Lung (tissue), 12 donors: ENCODE measurements around the gene TGFBRAP1. TPM values are rescaled to one million over a fixed set of nuclear protein-coding genes. Genes with fewer than 3 reads are reported as not detected.

Experiments used
- ATAC-seq: fragments of 200-7000 bp; cut with Tn5 transposase; one replicate; pipeline ENCODE4 v1.9.1; 2020; ENCODE audit warnings: moderate number of reproducible peaks; ENCODE audit not compliant: insufficient read depth, low FRiP score
- DNase-seq, 3 donors: peaks; one replicate each; pipeline ENCODE4 v3.0.0-alpha.2; 2013 to 2017
- H3K27ac ChIP-seq, 2 donors: one replicate each; pipeline ENCODE4 v1.5.1; 2013; ENCODE audit warnings: mild to moderate bottlenecking in 2 of 2, moderate library complexity in 2 of 2, control low read depth in 1 of 2, inconsistent platforms in 1 of 2, low read depth in 1 of 2, low read length in 1 of 2
- H3K27me3 ChIP-seq, 3 donors: one replicate each; pipeline ENCODE4 v1.5.1; 2013; ENCODE audit warnings: low read length in 2 of 3; ENCODE audit not compliant: control insufficient read depth in 3 of 3, insufficient read depth in 3 of 3
- H3K36me3 ChIP-seq, 4 donors: one replicate each; pipeline ENCODE4 v1.5.1; 2013; ENCODE audit warnings: low read length in 4 of 4, mild to moderate bottlenecking in 1 of 4, moderate library complexity in 1 of 4; ENCODE audit not compliant: control insufficient read depth in 4 of 4, insufficient read depth in 4 of 4
- H3K4me1 ChIP-seq, 5 donors: one replicate each; pipeline ENCODE4 v1.5.1; 2013; ENCODE audit warnings: low read length in 5 of 5, mild to moderate bottlenecking in 2 of 5, moderate library complexity in 1 of 5; ENCODE audit not compliant: control insufficient read depth in 5 of 5, insufficient read depth in 5 of 5
- H3K4me3 ChIP-seq: one replicate; pipeline ENCODE4 v1.5.1; 2013; ENCODE audit warnings: mild to moderate bottlenecking, control low read depth, moderate library complexity
- H3K9ac ChIP-seq, 2 donors: one replicate each; pipeline ENCODE4 v1.5.1; 2013; ENCODE audit warnings: low read length in 2 of 2, control low read depth in 1 of 2; ENCODE audit not compliant: insufficient read depth in 1 of 2
- H3K9me3 ChIP-seq, 4 donors: one replicate each; pipeline ENCODE4 v1.5.1; 2013; ENCODE audit warnings: low read length in 3 of 4, mild to moderate bottlenecking in 1 of 4, moderate library complexity in 1 of 4; ENCODE audit not compliant: control insufficient read depth in 4 of 4, insufficient read depth in 3 of 4
- WGBS, 2 donors: extraction: QIAGEN DNeasy Blood & Tissue Kit; methylation state at CpG; one replicate each; pipeline ENCODE4 v1.1.7; 2013; 5-methylcytosine and 5-hydroxymethylcytosine counted together
- polyA plus RNA-seq, 2 donors: library from polyadenylated mRNA; stranded (reverse); fragments of 200-250 nt; gene quantifications; one replicate each; pipeline ENCODE4 v1.2.1, GENCODE V29; 2013
- total RNA-seq, 2 donors: library from RNA; depleted of rRNA in 1 of 2; stranded (reverse); fragments of >200 nt in 1 of 2; gene quantifications; one replicate each; pipeline ENCODE4 v1.2.1, GENCODE V29; 2014 to 2021
- TF ChIP-seq, protein P1 (sequence below): IDR thresholded peaks from 2 replicates; pipeline ENCODE4 v1.5.1; 2012; ENCODE audit warnings: mild to moderate bottlenecking; ENCODE audit errors: control extremely low read depth, extremely low read depth
- donor health status: control.
- donor health status: control.
- donor health status: Bipolar disorder and iron deficiency.
- donor health status: healthy.
- donor health status: DM: yes; HTN: yes; CAD: no.

TGFBRAP1 gene
- total and polyA plus RNA-seq, 4 donors: 4.0 to 19.7 (median 12.0) TPM

DNA sequence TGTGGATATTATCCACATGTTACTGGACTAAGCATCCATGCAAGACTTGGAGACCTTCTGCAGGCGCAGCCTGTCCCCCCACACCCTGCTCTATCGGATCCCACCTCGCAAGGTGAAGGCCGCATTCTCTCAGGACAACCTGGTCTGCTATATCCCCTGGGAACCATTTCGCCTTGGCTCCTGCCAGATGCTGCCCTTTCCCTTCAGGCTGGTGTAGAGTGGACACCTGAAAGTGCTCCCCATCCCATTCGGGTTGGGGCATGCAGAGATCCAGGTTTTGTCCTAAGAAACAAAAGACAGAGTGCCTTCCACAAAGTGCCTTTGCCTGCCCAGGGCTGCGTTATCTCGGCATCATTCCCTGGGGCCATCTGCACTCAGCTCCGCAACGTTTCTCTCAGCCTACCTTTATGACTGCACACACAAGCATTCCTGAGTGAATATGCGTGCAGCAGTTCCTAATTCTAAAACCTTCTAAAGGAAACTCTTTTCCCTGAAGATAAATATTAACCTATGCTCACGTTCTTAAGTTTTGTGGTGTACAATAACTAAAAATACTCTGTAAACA lies 48.8 kb upstream of the TGFBRAP1 start:
- H3K36me3 ChIP-seq: no peaks in the 10 kb centered on the region
- no peak for ATAC-seq
- no peak overlapping the region for H3K9ac ChIP-seq
- DNase-seq: no peak
- TF ChIP-seq, protein P1, sequence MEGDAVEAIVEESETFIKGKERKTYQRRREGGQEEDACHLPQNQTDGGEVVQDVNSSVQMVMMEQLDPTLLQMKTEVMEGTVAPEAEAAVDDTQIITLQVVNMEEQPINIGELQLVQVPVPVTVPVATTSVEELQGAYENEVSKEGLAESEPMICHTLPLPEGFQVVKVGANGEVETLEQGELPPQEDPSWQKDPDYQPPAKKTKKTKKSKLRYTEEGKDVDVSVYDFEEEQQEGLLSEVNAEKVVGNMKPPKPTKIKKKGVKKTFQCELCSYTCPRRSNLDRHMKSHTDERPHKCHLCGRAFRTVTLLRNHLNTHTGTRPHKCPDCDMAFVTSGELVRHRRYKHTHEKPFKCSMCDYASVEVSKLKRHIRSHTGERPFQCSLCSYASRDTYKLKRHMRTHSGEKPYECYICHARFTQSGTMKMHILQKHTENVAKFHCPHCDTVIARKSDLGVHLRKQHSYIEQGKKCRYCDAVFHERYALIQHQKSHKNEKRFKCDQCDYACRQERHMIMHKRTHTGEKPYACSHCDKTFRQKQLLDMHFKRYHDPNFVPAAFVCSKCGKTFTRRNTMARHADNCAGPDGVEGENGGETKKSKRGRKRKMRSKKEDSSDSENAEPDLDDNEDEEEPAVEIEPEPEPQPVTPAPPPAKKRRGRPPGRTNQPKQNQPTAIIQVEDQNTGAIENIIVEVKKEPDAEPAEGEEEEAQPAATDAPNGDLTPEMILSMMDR: no peak
- no peak overlapping the region for H3K4me3 ChIP-seq
- no peaks in the 10 kb centered on the region for H3K9me3 ChIP-seq
- no peaks in the 10 kb centered on the region for H3K27me3 ChIP-seq
- H3K4me1 ChIP-seq: peaks cover 0 to 20% (median 8%) of the 10 kb centered on the region in 5 donors
- H3K27ac ChIP-seq: peak overlapping the region in 1 of 2 donors; percentile 24
- WGBS, 2 donors: 86 to 90% methylated on average over 12 of the region's 12 CpGs

DNA sequence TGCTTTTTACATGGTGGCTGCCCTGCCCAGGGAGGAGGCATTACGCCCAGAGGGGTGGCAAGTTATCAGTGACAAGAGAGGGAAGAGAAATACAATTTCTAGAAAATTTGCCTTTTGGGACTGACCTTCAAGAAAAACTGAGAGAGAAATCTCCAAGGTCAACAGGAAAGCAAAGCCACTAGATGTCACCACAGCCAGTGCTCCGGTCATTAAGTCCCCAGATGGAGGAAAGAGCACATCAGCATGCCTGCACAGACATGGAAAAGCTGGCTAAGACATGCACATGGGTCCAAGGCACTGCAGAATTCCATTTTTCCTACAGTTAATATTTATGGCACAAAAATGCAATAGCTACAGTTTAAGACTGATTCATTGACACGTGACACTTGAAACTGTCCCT lies 48.3 kb upstream of the TGFBRAP1 start:
- peaks cover 0 to 19% (median 11%) of the 10 kb centered on the region in 5 donors for H3K4me1 ChIP-seq
- no peak overlapping the region for H3K9ac ChIP-seq
- TF ChIP-seq, protein P1: no peak
- 85 to 87% methylated on average over 3 of the region's 3 CpGs for WGBS, 2 donors
- ATAC-seq (no peak), DNase-seq (peak in 1 of 3 donors; percentile 37)
- H3K4me3 ChIP-seq: no peak overlapping the region
- H3K27me3 ChIP-seq: no peaks in the 10 kb centered on the region
- H3K36me3 ChIP-seq: no peaks in the 10 kb centered on the region
- H3K27ac ChIP-seq: peak overlapping the region in 1 of 2 donors; percentile 37
- no peaks in the 10 kb centered on the region for H3K9me3 ChIP-seq

DNA sequence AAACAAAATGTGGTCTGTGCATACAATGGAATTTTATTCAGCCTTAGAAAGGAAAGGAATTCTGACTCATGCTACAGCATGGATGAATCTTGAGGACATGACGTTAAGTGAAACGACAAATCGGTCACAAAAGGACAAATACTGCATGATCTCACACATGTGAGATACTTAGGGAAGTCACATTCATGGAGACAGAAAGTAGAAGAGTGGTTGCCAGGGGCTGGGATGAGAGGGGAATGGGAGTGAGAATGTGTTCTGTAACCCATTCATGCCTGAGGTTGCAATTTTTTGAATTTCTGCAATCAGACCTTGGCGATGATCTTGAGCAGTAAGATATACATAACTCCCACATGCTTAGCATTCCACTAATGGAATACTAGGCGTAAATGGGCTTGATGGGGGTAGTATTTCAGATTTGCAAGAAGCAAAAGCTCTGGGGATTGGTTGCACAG lies 47.3 kb upstream of the TGFBRAP1 start:
- no peaks in the 10 kb centered on the region for H3K27me3 ChIP-seq
- no peak for ATAC-seq
- H3K27ac ChIP-seq: peak overlapping the region in 1 of 2 donors; percentile 70
- no peak for DNase-seq
- WGBS, 2 donors: 75 to 84% methylated on average over 5 of the region's 5 CpGs
- no peaks in the 10 kb centered on the region for H3K9me3 ChIP-seq
- peaks cover 0 to 19% (median 11%) of the 10 kb centered on the region in 5 donors for H3K4me1 ChIP-seq
- TF ChIP-seq, protein P1: no peak
- no peaks in the 10 kb centered on the region for H3K36me3 ChIP-seq
- H3K4me3 ChIP-seq: no peak overlapping the region
- no peak overlapping the region for H3K9ac ChIP-seq

- no peaks in the 10 kb centered on the region for H3K9me3 ChIP-seq
- no peaks in the 10 kb centered on the region for H3K36me3 ChIP-seq
- ATAC-seq (no peak), DNase-seq (no peak)
- H3K9ac ChIP-seq: no peak overlapping the region
- H3K4me3 ChIP-seq: no peak overlapping the region
- H3K27ac ChIP-seq: peak overlapping the region in 1 of 2 donors; percentile 76
- H3K27me3 ChIP-seq: no peaks in the 10 kb centered on the region
- H3K4me1 ChIP-seq: peaks cover 0 to 17% (median 9%) of the 10 kb centered on the region in 5 donors
- TF ChIP-seq, protein P1: no peak
- 90 to 91% methylated on average over 11 of the region's 11 CpGs for WGBS, 2 donors
Measured at GRCh38 chr2:105376010-105376409, 46.5 kb upstream of the TGFBRAP1 start.
